H1 (cell line): Measurements from ENCODE around the gene FAM53B. TPM values are rescaled to one million over a fixed set of nuclear protein-coding genes. Genes with fewer than 3 reads are reported as not detected.

ENCODE experiments used
- CTCF ChIA-PET: fragments of 300-600 bp; sonication (Branson Sonifier 250); formaldehyde crosslinking; loops from one replicate; lab custom pipeline; 2021; ENCODE audit not compliant: partially characterized antibody; lab: Charles Lee
- POLR2A ChIA-PET: fragments of 300-600 bp; sonication (Branson Sonifier 250); formaldehyde crosslinking; loops from one replicate; lab custom pipeline; 2021; ENCODE audit warnings: inconsistent platforms; ENCODE audit not compliant: partially characterized antibody; lab: Charles Lee
- DNase-seq, 2 experiments: peaks; one replicate each; pipeline versions ENCODE4 v3.0.0 to v3.0.0-alpha.2; 2010 to 2022; ENCODE audit warnings: low spot score in 2 of 2, low read depth in 1 of 2, mixed read lengths in 1 of 2
- FAIRE-seq: peaks from 2 replicates; lab custom pipeline; 2011; peaks lifted over from hg19 to GRCh38; lab: Jason Lieb, UNC
- H2AFZ ChIP-seq: 2 replicates; pipeline ENCODE4 v1.8.1; 2012; ENCODE audit warnings: low read length, inconsistent platforms
- H2AK5ac ChIP-seq: 2 replicates; pipeline ENCODE4 v1.6.1; 2013; ENCODE audit warnings: low read depth, low read length
- H2BK120ac ChIP-seq: replicated peaks from 2 replicates; pipeline ENCODE3; 2013; ENCODE audit warnings: low read depth, low read length, inconsistent platforms
- H2BK12ac ChIP-seq: 2 replicates; pipeline ENCODE4 v1.6.1; 2013; ENCODE audit warnings: low read depth, low read length
- H2BK15ac ChIP-seq: 2 replicates; pipeline ENCODE4 v1.6.1; 2013; ENCODE audit warnings: low read length
- H2BK20ac ChIP-seq: 2 replicates; pipeline ENCODE4 v1.6.1; 2013; ENCODE audit warnings: low read length
- H2BK5ac ChIP-seq: 2 replicates; pipeline ENCODE4 v1.6.1; 2013; ENCODE audit warnings: low read depth, low read length
- H3K14ac ChIP-seq: 2 replicates; pipeline ENCODE4 v1.6.1; 2013; ENCODE audit warnings: inconsistent platforms; ENCODE audit not compliant: insufficient read length
- H3K18ac ChIP-seq: 2 replicates; pipeline ENCODE4 v1.6.1; 2013; ENCODE audit warnings: low read length; ENCODE audit errors: extremely low read depth
- H3K23ac ChIP-seq: 2 replicates; pipeline ENCODE4 v1.6.1; 2013; ENCODE audit warnings: inconsistent platforms; ENCODE audit not compliant: insufficient read length
- H3K23me2 ChIP-seq: 2 replicates; pipeline ENCODE4 v1.6.1; 2013; ENCODE audit warnings: low read depth, low read length
- H3K27ac ChIP-seq: 2 replicates; pipeline ENCODE4 v1.6.1; 2011; ENCODE audit warnings: low read depth, low read length, inconsistent platforms
- H3K27me3 ChIP-seq, 4 experiments: replicated peaks in 1 of 4; 1 replicate in 1 of 4; 2 replicates in 3 of 4; pipeline versions ENCODE4 v1.6.1 to v1.8.1; 2011 to 2013; ENCODE audit warnings: low read length in 3 of 4, mild to moderate bottlenecking in 3 of 4, inconsistent platforms in 2 of 4, mixed read lengths in 2 of 4, moderate library complexity in 1 of 4; ENCODE audit not compliant: control insufficient read depth in 3 of 4, insufficient read depth in 3 of 4; ENCODE audit errors: extremely low read depth in 1 of 4
- H3K36me3 ChIP-seq, 4 experiments: 2 replicates each; pipeline versions ENCODE4 v1.6.1 to v1.8.1; 2011 to 2013; ENCODE audit warnings: mild to moderate bottlenecking in 4 of 4, low read length in 3 of 4, moderate library complexity in 2 of 4, control low read depth in 1 of 4, inconsistent platforms in 1 of 4; ENCODE audit not compliant: insufficient read depth in 4 of 4, control insufficient read depth in 2 of 4
- H3K4ac ChIP-seq: replicated peaks from 2 replicates; pipeline ENCODE3; 2013; ENCODE audit warnings: low read length, low read depth, mixed read lengths, inconsistent platforms; ENCODE audit not compliant: insufficient read length
- H3K4me1 ChIP-seq, 4 experiments: replicated peaks in 1 of 4; 1 replicate in 1 of 4; 2 replicates in 3 of 4; pipeline versions ENCODE4 v1.6.1 to v1.8.1; 2011 to 2013; ENCODE audit warnings: low read length in 3 of 4, inconsistent platforms in 2 of 4, mixed read lengths in 1 of 4; ENCODE audit not compliant: insufficient read depth in 4 of 4, control insufficient read depth in 3 of 4
- H3K4me2 ChIP-seq, 2 experiments: 2 replicates each; pipeline versions ENCODE4 v1.6.1 to v1.8.1; 2011 to 2013; ENCODE audit warnings: low read depth in 2 of 2, low read length in 2 of 2, control low read depth in 1 of 2, inconsistent platforms in 1 of 2, mild to moderate bottlenecking in 1 of 2; ENCODE audit not compliant: insufficient read depth in 1 of 2
- H3K4me3 ChIP-seq, 4 experiments: fragments of 200-600, 300-600 bp in 1 of 4; sonication (generic), shearing (Covaris generic), sonication (Bioruptor Twin) in 1 of 4; 2 replicates each; pipeline versions ENCODE4 v1.5.1 to v1.8.1; 2011 to 2016; ENCODE audit warnings: low read length in 4 of 4, low read depth in 3 of 4, control low read depth in 2 of 4, inconsistent platforms in 2 of 4, mild to moderate bottlenecking in 2 of 4, mixed read lengths in 1 of 4, moderate library complexity in 1 of 4; ENCODE audit not compliant: insufficient read depth in 2 of 4; ENCODE audit errors: extremely low read depth in 1 of 4
- H3K56ac ChIP-seq: replicated peaks from 2 replicates; pipeline ENCODE3; 2013; ENCODE audit warnings: low read depth, mild to moderate bottlenecking, mixed read lengths, low read length, inconsistent platforms; ENCODE audit not compliant: insufficient read length
- H3K79me1 ChIP-seq: 2 replicates; pipeline ENCODE4 v1.6.1; 2013; ENCODE audit warnings: low read depth, low read length, control low read depth
- H3K79me2 ChIP-seq, 2 experiments: 2 replicates each; pipeline versions ENCODE4 v1.6.1 to v1.8.1; 2012 to 2013; ENCODE audit warnings: low read length in 2 of 2, mild to moderate bottlenecking in 2 of 2, inconsistent platforms in 1 of 2; ENCODE audit not compliant: insufficient read depth in 2 of 2, control insufficient read depth in 1 of 2
- H3K9ac ChIP-seq, 4 experiments: replicated peaks in 1 of 4; 1 replicate in 1 of 4; 2 replicates in 3 of 4; pipeline versions ENCODE4 v1.6.1 to v1.8.1; 2011 to 2013; ENCODE audit warnings: low read depth in 3 of 4, low read length in 3 of 4, control low read depth in 2 of 4, mild to moderate bottlenecking in 2 of 4, moderate library complexity in 2 of 4, inconsistent platforms in 1 of 4; ENCODE audit errors: extremely low read depth in 1 of 4
- H3K9me3 ChIP-seq, 2 experiments: 2 replicates each; pipeline versions ENCODE4 v1.6.1 to v1.8.1; 2012 to 2013; ENCODE audit warnings: mild to moderate bottlenecking in 2 of 2, moderate library complexity in 2 of 2, control low read depth in 1 of 2, inconsistent platforms in 1 of 2, low read depth in 1 of 2, low read length in 1 of 2, mixed read lengths in 1 of 2; ENCODE audit not compliant: insufficient read depth in 2 of 2
- H4K20me1 ChIP-seq, 2 experiments: replicated peaks in 1 of 2; 2 replicates each; pipeline versions ENCODE3 to v1.8.1; 2011 to 2013; ENCODE audit warnings: inconsistent platforms in 2 of 2, low read length in 2 of 2, mild to moderate bottlenecking in 1 of 2; ENCODE audit not compliant: insufficient read depth in 2 of 2, control insufficient read depth in 1 of 2
- H4K5ac ChIP-seq: 2 replicates; pipeline ENCODE4 v1.6.1; 2013; ENCODE audit warnings: low read length, low read depth, mixed read lengths, inconsistent platforms; ENCODE audit not compliant: insufficient read length
- H4K8ac ChIP-seq: 2 replicates; pipeline ENCODE4 v1.8.0; 2013; ENCODE audit warnings: mild to moderate bottlenecking, moderate library complexity, low read length, inconsistent platforms; ENCODE audit not compliant: insufficient read depth; ENCODE audit errors: extremely low read depth
- H4K91ac ChIP-seq: replicated peaks from 2 replicates; pipeline ENCODE3; 2013; ENCODE audit warnings: low read length, mixed read lengths, inconsistent platforms; ENCODE audit not compliant: insufficient read length
- BACH1 ChIP-seq: IDR thresholded peaks from 2 replicates; pipeline ENCODE4 v1.6.1; 2012; ENCODE audit warnings: low read length, improper control_type of control experiment
- BCL11A ChIP-seq, 2 experiments: IDR thresholded peaks; one replicate each; pipeline ENCODE4 v1.6.1; 2011; ENCODE audit warnings: low read depth in 2 of 2, low read length in 2 of 2, mild to moderate bottlenecking in 2 of 2
- CHD2 ChIP-seq: IDR thresholded peaks from 2 replicates; pipeline ENCODE4 v1.6.1; 2012; ENCODE audit warnings: low read length, improper control_type of control experiment
- EZH2 ChIP-seq: fragments of 200-600 bp; sonication (generic); IDR thresholded peaks from 2 replicates; pipeline ENCODE4 v1.7.1; 2012; ENCODE audit warnings: low read depth, mild to moderate bottlenecking, moderate library complexity, low read length, inconsistent platforms; ENCODE audit not compliant: severe bottlenecking
- GABPA ChIP-seq: IDR thresholded peaks from 2 replicates; pipeline ENCODE4 v1.6.1; 2011; ENCODE audit warnings: mild to moderate bottlenecking, low read length, moderate library complexity, borderline replicate concordance; ENCODE audit not compliant: insufficient read depth
- GTF2F1 ChIP-seq: IDR thresholded peaks from 2 replicates; pipeline ENCODE4 v1.6.1; 2012; ENCODE audit warnings: low read depth, low read length, improper control_type of control experiment, borderline replicate concordance
- JUND ChIP-seq: IDR thresholded peaks from 2 replicates; pipeline ENCODE4 v1.6.1; 2011; ENCODE audit warnings: mild to moderate bottlenecking, improper control_type of control experiment, low read length
- RAD21 ChIP-seq, 2 experiments: IDR thresholded peaks in 1 of 2; conservative IDR thresholded peaks in 1 of 2; 2 replicates each; pipeline ENCODE4 v1.6.1; 2011; ENCODE audit warnings: low read depth in 2 of 2, low read length in 2 of 2, improper control_type of control experiment in 1 of 2, inconsistent platforms in 1 of 2, mild to moderate bottlenecking in 1 of 2, moderate library complexity in 1 of 2
- RNF2 ChIP-seq: fragments of 200-900, 300-1000 bp; sonication (generic); IDR thresholded peaks from 2 replicates; pipeline ENCODE4 v1.7.1; 2016; ENCODE audit warnings: borderline replicate concordance, low read depth, mild to moderate bottlenecking, antibody characterized with exemption, low read length; ENCODE audit not compliant: poor library complexity, severe bottlenecking; ENCODE audit errors: missing control alignments
- ZNF274 ChIP-seq: IDR thresholded peaks from 2 replicates; pipeline ENCODE4 v1.7.0; 2012; ENCODE audit warnings: low read length, borderline replicate concordance; ENCODE audit errors: extremely low read depth
- WGBS, 2 experiments: shearing (Covaris generic) in 1 of 2; methylation state at CpG; one replicate each; pipeline versions ENCODE4 v1.1.6 to v1.1.7; 2013 to 2015; ENCODE audit warnings: low lambda C conversion rate in 2 of 2, mixed read lengths in 2 of 2, inconsistent platforms in 1 of 2, low coverage in 1 of 2, missing lambda C conversion rate in 1 of 2; ENCODE audit not compliant: insufficient replicate concordance in 2 of 2, insufficient coverage in 1 of 2, insufficient read length in 1 of 2; ENCODE audit errors: extremely low coverage in 1 of 2, missing lambda C conversion rate in 1 of 2; 5-methylcytosine and 5-hydroxymethylcytosine counted together
- polyA plus RNA-seq, 7 experiments: library from polyadenylated mRNA; depleted of rRNA in 3 of 7; stranded (reverse) in 5 of 7; unstranded in 2 of 7; fragments of >200 nt in 5 of 7; fragments of 200-250 nt in 2 of 7; gene quantifications; 1 replicate in 5 of 7; 2 replicates in 1 of 7; 4 replicates in 1 of 7; pipeline versions ENCODE4 v1.2.1 to v1.2.3, GENCODE V29; 2011 to 2013; ENCODE audit warnings: missing spikeins in 2 of 7, mixed read lengths in 2 of 7
- total RNA-seq: library from RNA; stranded (reverse); fragmentation: NEBNext Ultra II Directional; extraction: Animal tissue kit (Norgen Biotek cat#: 25700); gene quantifications from 2 replicates; pipeline ENCODE4 v1.2.1, GENCODE V29; 2021
- TF ChIP-seq, protein P1 (sequence below): IDR thresholded peaks from 2 replicates; pipeline ENCODE4 v1.6.1; 2011; ENCODE audit warnings: low read length, improper control_type of control experiment

FAM53B gene
- total and polyA plus RNA-seq, 2 of the 8 experiments (the other 6 are each of a cell fraction or from before 2014, with no cell fraction given), result 5.3 to 14.4 TPM

- ChIA-PET POLR2A (no interaction called here), CTCF (interaction anchor here (1.2 to 2.0 kb wide), 4 partner anchors 47 to 138 kb away, joined by 3 to 5 read pairs (median 4); no protein-coding TSS in a partner anchor)
- WGBS, 2 experiments, result 90% methylated on average over 13 of the region's 14 CpGs; no CpG with 5 or more reads in 1 of the 2 experiments
- no peak overlapping the region for H3K56ac ChIP-seq
- H4K20me1 ChIP-seq, result peaks cover 1 to 8% of the 10 kb centered on the region in 2 experiments
- H3K4ac ChIP-seq, result no peak overlapping the region
- no peak overlapping the region for H3K18ac ChIP-seq
- no peaks in the 10 kb centered on the region for H3K79me1 ChIP-seq
- H3K27ac ChIP-seq, result no peak overlapping the region
- H3K4me3 ChIP-seq, result no peak overlapping the region
- no peak overlapping the region for H2AFZ ChIP-seq
- H3K9me3 ChIP-seq, result no peaks in the 10 kb centered on the region
- H4K8ac ChIP-seq, result no peak overlapping the region; the same call in 1 of the 2 replicates
- H2AK5ac ChIP-seq, result no peak overlapping the region; the same call in 1 of the 2 replicates
- H2BK120ac ChIP-seq, result no peak overlapping the region
- FAIRE-seq (no peak), DNase-seq (no peak)
- H2BK15ac ChIP-seq, result no peak overlapping the region
- H4K91ac ChIP-seq, result no peak overlapping the region
- no peaks in the 10 kb centered on the region for H3K79me2 ChIP-seq
- no peak overlapping the region for H3K23ac ChIP-seq
- H2BK5ac ChIP-seq, result no peak overlapping the region
- H3K36me3 ChIP-seq, result no peaks in the 10 kb centered on the region; a peak in 1 of 8 replicates
- peaks cover 0 to 2% (median 0%) of the 10 kb centered on the region in 4 experiments; a peak in 3 of 7 replicates for H3K4me1 ChIP-seq
- H2BK20ac ChIP-seq, result no peak overlapping the region
- no peak overlapping the region for H3K9ac ChIP-seq
- H3K27me3 ChIP-seq, result no peaks in the 10 kb centered on the region; a peak in 1 of 7 replicates
- no peak overlapping the region for H3K4me2 ChIP-seq
- H3K14ac ChIP-seq, result no peak overlapping the region
- no peak overlapping the region for H4K5ac ChIP-seq
- H3K23me2 ChIP-seq, result no peaks in the 10 kb centered on the region; the same call in 1 of the 2 replicates
- H2BK12ac ChIP-seq, result no peak overlapping the region
- TF ChIP-seq BCL11A (IDR thresholded peaks at IDR 0.05; ENCODE audit: low read depth in 2 of 2, low read length in 2 of 2) (no peak), GTF2F1 (no peak), JUND (no peak), RNF2 (no peak), CHD2 (no peak), EZH2 (no peak), GABPA (no peak), RAD21 (IDR thresholded peaks at IDR 0.05 in 1 of 2, conservative IDR thresholded peaks at IDR 0.05 in 1 of 2; ENCODE audit: low read depth in 2 of 2, low read length in 2 of 2) (no peak), ZNF274 (no peak), BACH1 (no peak)
- TF ChIP-seq, protein P1, sequence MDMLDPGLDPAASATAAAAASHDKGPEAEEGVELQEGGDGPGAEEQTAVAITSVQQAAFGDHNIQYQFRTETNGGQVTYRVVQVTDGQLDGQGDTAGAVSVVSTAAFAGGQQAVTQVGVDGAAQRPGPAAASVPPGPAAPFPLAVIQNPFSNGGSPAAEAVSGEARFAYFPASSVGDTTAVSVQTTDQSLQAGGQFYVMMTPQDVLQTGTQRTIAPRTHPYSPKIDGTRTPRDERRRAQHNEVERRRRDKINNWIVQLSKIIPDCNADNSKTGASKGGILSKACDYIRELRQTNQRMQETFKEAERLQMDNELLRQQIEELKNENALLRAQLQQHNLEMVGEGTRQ, result no peak
Observed at GRCh38 chr10:124608093-124608721, 136.0 kb downstream of the FAM53B start.
